DMS153 treated with DMSO at 0.1 percent for 48 hours (cell line): ENCODE data around the gene NPIPB13.
"Not testable (repeated sequence)": the region's sequence is repeated elsewhere in the genome, so short reads cannot be mapped to it uniquely, and the experiment has no call there.

Experiments
- DNase-seq: peaks from one replicate; lab custom pipeline; 2025; ENCODE audit not compliant: unreplicated experiment; lab: John Stamatoyannopoulos, UW

NPIPB13 gene

DNA sequence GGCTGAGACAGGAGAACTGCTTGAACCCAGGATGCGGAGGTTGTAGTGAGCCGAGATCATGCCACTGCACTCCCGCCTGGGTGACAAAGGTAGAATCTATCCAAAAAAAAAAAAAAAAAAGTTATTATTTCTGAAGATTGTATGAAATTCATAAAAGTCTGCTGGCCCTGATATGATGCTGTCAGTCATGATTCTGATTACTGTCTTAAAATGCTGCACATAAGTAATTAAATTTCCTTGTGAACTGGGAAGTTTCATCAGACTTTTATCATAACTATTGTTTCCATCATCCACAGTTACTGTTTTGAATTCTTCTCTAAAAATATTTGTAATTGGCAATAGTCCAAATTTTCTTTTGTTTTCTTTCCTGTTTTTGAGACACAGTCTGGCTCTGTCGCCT lies at the start of gene NPIPB13:
TSS of gene NPIPB13 (minus strand) at position 101 of the 400 bp plus-strand sequence. CDS start 2,906 bp downstream, outside the sequence.
- not testable (repeated sequence) for DNase-seq

DNA sequence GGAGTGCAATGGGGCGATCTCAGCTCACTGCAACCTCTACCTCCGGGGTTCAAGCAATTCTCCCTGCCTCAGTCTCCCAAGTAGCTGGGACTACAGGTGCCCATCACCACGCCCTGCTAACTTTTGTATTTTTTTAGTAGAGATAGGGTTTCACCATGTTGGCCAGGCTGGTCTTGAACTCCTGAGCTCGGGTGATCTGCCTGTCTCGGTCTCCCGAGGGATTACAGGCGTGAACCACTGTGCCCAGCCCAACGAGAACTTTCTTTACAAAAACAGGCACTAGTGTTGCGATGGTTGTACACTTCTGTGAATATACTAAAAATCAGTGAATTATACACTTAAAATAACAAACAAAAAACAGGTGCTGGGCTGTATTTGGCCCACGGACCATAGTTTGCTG lies 34.1 kb upstream of the NPIPB13 start:
- DNase-seq: not testable (repeated sequence)

DNA sequence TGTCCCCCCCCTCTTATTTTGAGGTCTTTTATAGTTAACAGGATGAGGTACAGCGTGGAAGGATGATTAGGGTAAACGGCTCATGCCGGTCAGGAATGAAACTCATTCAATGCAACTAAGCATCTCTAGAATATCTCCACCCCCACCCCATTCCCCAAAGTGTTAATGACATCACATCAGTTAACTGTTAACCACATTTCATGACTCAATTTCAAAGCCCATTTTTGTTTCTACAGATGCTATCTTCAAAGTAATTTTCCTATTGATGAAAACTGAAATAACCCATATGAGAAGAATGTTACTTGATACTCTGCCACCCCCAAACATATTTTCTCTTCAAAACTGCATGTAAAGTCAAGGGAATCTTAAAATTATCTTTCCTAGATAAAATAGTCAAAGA lies 30.2 kb upstream of the NPIPB13 start:
- not testable (repeated sequence) for DNase-seq

DNA sequence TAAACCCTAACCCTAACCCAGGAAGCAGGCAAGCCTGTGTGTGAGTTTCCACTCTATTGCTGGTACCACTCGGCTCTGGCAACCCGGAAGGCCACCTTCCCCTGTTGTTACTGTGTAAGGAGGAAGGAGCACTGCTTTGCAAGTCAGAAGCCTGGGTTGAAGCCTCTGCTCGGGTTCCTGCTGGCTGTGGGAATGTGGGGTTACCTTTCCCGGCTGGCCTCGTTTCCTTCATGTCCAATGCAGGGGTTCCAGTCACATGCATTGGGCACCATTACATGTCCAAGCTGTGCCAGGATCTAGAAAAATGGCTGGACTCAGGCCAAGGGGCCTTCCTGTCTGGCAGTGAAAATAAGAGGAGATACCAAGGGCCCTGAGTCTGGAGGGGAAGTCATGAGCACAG lies 31.2 kb downstream of the NPIPB13 start:
- DNase-seq: not testable (repeated sequence)

DNA sequence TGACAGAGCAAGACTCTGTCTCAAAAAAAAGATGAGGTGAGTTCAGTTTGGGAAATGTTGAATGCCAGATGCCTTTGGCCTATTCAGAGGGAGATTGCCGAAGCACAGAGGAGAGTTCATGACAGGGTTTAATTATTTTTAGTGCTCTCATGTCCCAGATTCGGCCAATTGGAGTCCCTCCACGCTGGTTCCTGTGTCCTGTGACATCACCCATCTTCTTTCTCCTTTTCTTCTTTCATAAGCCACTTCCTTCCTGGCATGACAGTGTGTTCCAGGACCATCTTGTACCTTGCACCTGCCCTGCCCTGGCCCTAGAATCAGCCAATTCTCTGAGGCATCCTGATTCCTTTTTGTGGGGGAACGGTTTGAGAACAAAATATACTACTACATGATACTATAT lies 36.9 kb downstream of the NPIPB13 start:
- not testable (repeated sequence) for DNase-seq

DNA sequence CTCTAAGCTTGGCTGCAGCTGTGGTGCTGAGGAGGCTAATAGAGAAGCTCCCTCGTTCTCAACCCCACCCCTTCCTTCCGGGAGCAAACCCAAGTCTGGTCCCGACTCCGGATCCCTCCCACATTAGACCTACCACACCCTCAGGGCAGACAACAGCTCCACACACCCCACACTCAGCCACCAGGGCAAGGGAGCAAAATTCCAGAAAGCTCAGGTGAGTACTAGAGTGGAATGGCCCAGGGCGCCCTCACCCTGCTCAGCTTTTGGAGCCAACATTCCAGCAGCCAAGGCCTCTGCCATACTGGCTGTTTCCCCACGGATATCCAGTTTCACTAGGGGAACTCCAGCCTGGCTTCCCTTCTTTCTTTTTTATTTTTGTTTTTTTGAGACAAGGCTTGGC lies 39.2 kb downstream of the NPIPB13 start:
- DNase-seq: not testable (repeated sequence)

DNA sequence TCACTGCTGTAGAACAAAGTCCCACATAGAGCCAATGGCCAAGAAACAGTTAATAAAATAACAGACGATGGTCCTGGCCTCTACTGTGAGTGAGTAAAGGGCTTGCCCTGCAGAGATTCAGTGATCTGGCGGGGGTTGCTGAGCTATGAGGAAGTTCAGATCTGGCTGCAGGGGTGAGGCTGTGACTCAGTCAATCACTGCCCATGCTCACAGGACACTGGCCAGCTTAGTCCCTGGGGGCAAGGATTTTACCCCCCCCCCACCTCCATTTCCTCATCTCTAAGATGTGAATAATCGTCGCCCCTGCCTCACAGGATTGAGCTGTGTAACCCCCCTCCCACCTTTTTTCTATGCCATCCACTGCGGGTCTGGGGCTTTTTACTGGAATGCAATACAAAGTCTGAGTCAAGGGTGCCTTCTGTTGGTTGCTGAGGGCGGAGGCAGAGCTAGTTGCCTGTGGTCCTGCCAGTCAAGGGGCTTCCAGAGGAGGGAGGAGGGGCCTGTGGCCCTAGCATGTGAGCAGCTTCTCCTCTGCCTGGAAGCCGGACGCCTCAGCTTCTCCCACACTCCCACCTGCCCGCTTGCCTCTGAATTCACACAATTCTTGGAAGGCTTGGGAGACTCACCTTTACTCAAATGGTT lies 41.1 kb downstream of the NPIPB13 start:
- DNase-seq: not testable (repeated sequence)

DNA sequence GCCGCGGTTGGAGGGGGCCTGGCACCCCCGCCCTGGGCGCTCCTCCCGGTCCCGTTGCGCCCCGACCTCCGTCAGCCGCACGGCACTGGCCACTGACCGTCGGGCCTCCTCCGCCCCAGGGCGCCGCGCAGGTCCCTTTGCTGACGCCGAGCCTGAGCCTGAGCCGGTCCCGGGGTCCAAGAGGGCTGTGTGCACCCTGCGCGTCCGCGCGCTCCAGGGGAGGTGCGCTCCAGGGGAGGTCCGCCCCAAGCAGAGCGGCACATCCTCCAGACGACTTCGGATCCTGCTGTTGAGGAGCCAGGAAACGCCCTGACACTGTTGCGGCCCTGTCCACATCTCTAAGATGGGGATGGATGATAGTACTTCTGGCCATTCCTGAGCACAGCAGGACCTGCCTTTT lies 42.0 kb downstream of the NPIPB13 start:
- not testable (repeated sequence) for DNase-seq

DNA sequence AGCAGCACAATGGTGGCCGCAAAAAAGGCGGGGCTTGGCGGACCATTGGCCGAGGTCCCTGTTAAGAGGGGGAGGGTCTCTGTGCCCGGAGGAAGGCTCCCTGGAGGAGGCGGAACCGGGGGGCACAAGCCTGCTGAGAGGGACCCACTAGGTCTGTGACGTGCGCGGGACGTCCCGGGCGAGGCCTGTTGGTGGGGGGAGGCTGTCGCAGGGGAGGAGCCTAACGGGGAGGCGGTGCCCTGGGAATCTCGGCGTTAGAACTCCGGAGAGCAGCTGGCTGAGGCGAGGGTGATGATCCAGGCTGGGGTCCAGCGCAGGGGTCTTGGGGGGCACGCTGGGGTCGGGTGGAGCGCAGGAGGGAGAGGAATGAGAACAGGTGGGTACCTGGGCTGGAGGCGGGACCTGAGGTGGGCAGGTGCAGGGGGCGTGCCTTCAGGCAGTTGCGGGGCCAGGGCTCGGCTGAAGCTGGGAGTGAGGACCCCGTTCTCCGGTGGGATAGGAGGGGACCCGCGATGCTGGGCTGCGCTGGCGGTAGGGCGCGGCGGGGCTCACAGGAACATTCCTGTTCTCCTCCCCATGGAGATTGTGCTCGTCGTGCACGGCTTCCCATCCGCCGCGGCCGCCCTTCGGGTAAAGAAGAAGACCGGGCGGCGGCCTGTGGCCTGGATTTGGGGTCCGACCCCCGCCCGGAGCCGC lies 42.6 kb downstream of the NPIPB13 start:
- not testable (repeated sequence) for DNase-seq

DNA sequence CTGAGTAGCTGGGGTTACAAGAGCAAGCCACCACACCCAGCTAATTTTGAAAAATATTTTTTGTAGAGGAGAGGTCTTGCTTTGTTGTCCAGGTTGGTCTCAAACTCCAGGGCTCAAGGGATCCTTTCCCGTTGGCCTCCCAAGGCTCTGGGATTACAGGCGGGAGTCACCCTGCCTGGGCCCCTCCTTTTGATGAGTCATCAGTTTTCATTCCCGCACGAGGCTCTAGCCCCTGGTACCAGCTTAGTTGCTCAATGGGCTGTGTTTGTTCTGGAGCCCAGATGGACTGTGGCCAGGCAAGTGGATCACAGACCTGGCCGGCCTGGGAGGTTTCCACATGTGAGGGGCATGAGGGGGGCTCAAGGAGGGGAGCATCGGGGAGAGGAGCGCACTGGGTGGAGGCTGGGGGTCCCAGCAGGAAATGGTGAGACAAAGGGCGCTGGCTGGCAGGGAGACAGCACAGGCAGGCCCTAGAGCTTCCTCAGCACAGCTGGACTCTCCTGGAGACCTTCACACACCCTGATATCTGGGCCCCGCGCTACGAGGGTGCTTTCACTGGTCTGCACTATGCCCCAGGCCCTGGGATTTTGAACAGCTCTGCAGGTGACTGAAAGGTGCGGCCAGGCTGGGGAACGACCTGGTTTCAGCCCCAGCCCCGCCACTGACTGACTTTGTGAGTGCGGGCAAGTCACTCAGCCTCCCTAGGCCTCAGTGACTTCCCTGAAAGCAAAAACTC lies 48.5 kb downstream of the NPIPB13 start:
- DNase-seq: not testable (repeated sequence)

DNA sequence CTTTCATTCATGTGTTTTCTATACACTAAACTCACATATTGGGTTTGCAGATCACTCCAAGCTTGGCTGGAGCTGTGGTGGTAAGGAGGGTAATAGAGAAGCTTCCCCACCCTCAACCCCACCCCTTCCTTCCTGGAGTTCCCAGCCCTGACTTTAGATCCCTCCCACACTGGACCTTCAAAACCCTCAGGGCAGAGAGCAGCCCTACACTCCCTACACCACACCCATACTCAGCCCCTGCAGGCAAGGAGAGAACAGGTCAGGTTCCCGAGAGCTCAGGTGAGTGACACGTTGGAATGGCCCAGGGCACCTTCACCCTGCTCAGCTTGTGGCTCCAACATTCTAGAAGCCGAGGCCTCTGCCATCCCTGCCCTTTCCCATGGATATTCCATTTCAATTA lies 49.2 kb downstream of the NPIPB13 start, which contains the start of gene SULT1A3:
TSS of gene SULT1A3 (plus strand) at position 207 of the 400 bp plus-strand sequence. CDS start 1,474 bp downstream, outside the sequence.
- not testable (repeated sequence) for DNase-seq
